KBM-7 (cell line): ENCODE measurements around the gene FAM83D.
"Not testable (repeated sequence)": the region's sequence is repeated elsewhere in the genome, so short reads cannot be mapped to it uniquely, and the experiment has no call there.

Experiments used
- DNase-seq: peaks from one replicate; pipeline ENCODE4 v3.0.0-alpha.2; 2015
- in situ Hi-C: fragments of 300-500 bp; cut with MboI; formaldehyde crosslinking; loops from 2 replicates; pipeline ENCODE4 v1.14.3; 2020; ENCODE audit warnings: low sequenced_read_pairs, low pct_unique_long_range_greater_than_20kb, mixed read lengths

The FAM83D gene

GRCh38 chr20:38957235-38957876 is 31.1 kb downstream of the FAM83D start:
- in situ Hi-C loops: no loop called here
- DNase-seq: no peak

GRCh38 chr20:38957915-38958485 is 31.8 kb downstream of the FAM83D start:
- no peak for DNase-seq
- in situ Hi-C loops: no loop called here

GRCh38 chr20:38960187-38960687 is 34.0 kb downstream of the FAM83D start:
- in situ Hi-C loops, DNase-seq: not testable (repeated sequence)

- in situ Hi-C loops: no loop called here
- DNase-seq: no peak
Measured at GRCh38 chr20:38961530-38962043, 35.4 kb downstream of the FAM83D start.

GRCh38 chr20:38962044-38962927 is 36.1 kb downstream of the FAM83D start, which contains the start of gene DHX35:
TSS of gene DHX35 (plus strand) at chr20:38962344. CDS start at chr20:38962368, 24 bp downstream.
- in situ Hi-C loops: no loop called here
- DNase-seq: peak; percentile 98

- in situ Hi-C loops: no loop called here
- DNase-seq: peak; percentile 46
Measured at GRCh38 chr20:38962928-38963401, 36.7 kb downstream of the FAM83D start.

GRCh38 chr20:38963745-38964144 is 37.5 kb downstream of the FAM83D start:
- in situ Hi-C loops: no loop called here
- no peak for DNase-seq

- DNase-seq: no peak
- in situ Hi-C loops: no loop called here
Measured at GRCh38 chr20:38965264-38965663, 39.0 kb downstream of the FAM83D start.

GRCh38 chr20:38968090-38968489 is 41.9 kb downstream of the FAM83D start:
- DNase-seq: no peak
- in situ Hi-C loops: no loop called here

- DNase-seq: no peak
- in situ Hi-C loops: no loop called here
Measured at GRCh38 chr20:38969708-38970107, 43.5 kb downstream of the FAM83D start.

- in situ Hi-C loops: no loop called here
- no peak for DNase-seq
Measured at GRCh38 chr20:38970302-38970701, 44.1 kb downstream of the FAM83D start.

GRCh38 chr20:38973107-38973506 is 46.9 kb downstream of the FAM83D start:
- no peak for DNase-seq
- in situ Hi-C loops: no loop called here

GRCh38 chr20:38973645-38974044 is 47.4 kb downstream of the FAM83D start:
- in situ Hi-C loops: no loop called here
- DNase-seq: no peak

GRCh38 chr20:38975539-38976120 is 49.4 kb downstream of the FAM83D start:
- no peak for DNase-seq
- in situ Hi-C loops: no loop called here

GRCh38 chr20:38979434-38979833 is 53.2 kb downstream of the FAM83D start:
- in situ Hi-C loops: no loop called here
- DNase-seq: no peak

- in situ Hi-C loops: no loop called here
- no peak for DNase-seq
Measured at GRCh38 chr20:38979842-38980241, 53.6 kb downstream of the FAM83D start.

- no peak for DNase-seq
- in situ Hi-C loops: no loop called here
Measured at GRCh38 chr20:38982291-38982690, 56.1 kb downstream of the FAM83D start.

GRCh38 chr20:38985060-38985459 is 58.8 kb downstream of the FAM83D start:
- in situ Hi-C loops: no loop called here
- DNase-seq: no peak

- peak; percentile 37 for DNase-seq
Measured at GRCh38 chr20:38985603-38986170, 59.5 kb downstream of the FAM83D start.

More at GRCh38 chr20:38985603-38986170, 59.5 kb downstream of the FAM83D start:
- in situ Hi-C loops: no loop called here
